Trophoblast cell (in vitro differentiated cells and primary cell): ENCODE results near the gene HDGFL2.

ENCODE experiments used
- DNase-seq, 2 donors: peaks; one replicate each; pipeline ENCODE4 v3.0.0-alpha.2; 2016
- H2AFZ ChIP-seq: 2 replicates; pipeline ENCODE4 v1.6.1; 2013; ENCODE audit warnings: low read length, moderate library complexity, mild to moderate bottlenecking; ENCODE audit not compliant: insufficient read depth, poor library complexity
- H2AK5ac ChIP-seq: 2 replicates; pipeline ENCODE4 v1.6.1; 2013; ENCODE audit warnings: mild to moderate bottlenecking, low read length
- H2BK120ac ChIP-seq: 2 replicates; pipeline ENCODE4 v1.6.1; 2013; ENCODE audit warnings: low read length, mild to moderate bottlenecking, moderate library complexity; ENCODE audit not compliant: insufficient read depth, poor library complexity
- H2BK12ac ChIP-seq: 2 replicates; pipeline ENCODE4 v1.6.1; 2013; ENCODE audit warnings: mild to moderate bottlenecking, low read length, moderate library complexity
- H2BK5ac ChIP-seq: 2 replicates; pipeline ENCODE4 v1.6.1; 2013; ENCODE audit warnings: low read length, low read depth, moderate library complexity, mild to moderate bottlenecking; ENCODE audit not compliant: poor library complexity
- H3K14ac ChIP-seq: 2 replicates; pipeline ENCODE4 v1.6.1; 2013; ENCODE audit warnings: mild to moderate bottlenecking, low read length
- H3K18ac ChIP-seq: 2 replicates; pipeline ENCODE4 v1.6.1; 2013; ENCODE audit warnings: mild to moderate bottlenecking, low read length
- H3K23ac ChIP-seq: 2 replicates; pipeline ENCODE4 v1.6.1; 2013; ENCODE audit warnings: low read length
- H3K27ac ChIP-seq: 2 replicates; pipeline ENCODE4 v1.5.1; 2013; ENCODE audit warnings: low read depth, mild to moderate bottlenecking, inconsistent platforms, low read length, moderate library complexity
- H3K27me3 ChIP-seq: 2 replicates; pipeline ENCODE4 v1.6.1; 2013; ENCODE audit warnings: inconsistent platforms, mild to moderate bottlenecking, low read length, moderate library complexity; ENCODE audit not compliant: insufficient read depth
- H3K36me3 ChIP-seq, 2 experiments: 1 replicate in 1 of 2; 2 replicates in 1 of 2; pipeline ENCODE4 v1.6.1; 2013; ENCODE audit warnings: low read length in 2 of 2, mild to moderate bottlenecking in 2 of 2, moderate library complexity in 1 of 2; ENCODE audit not compliant: insufficient read depth in 2 of 2, control insufficient read depth in 1 of 2
- H3K4ac ChIP-seq: 2 replicates; pipeline ENCODE4 v1.6.1; 2013; ENCODE audit warnings: low read depth, mild to moderate bottlenecking, low read length, moderate library complexity
- H3K4me1 ChIP-seq, 2 experiments: 1 replicate in 1 of 2; 2 replicates in 1 of 2; pipeline ENCODE4 v1.6.1; 2013; ENCODE audit warnings: low read length in 2 of 2, mild to moderate bottlenecking in 2 of 2, moderate library complexity in 1 of 2; ENCODE audit not compliant: insufficient read depth in 2 of 2, control insufficient read depth in 1 of 2
- H3K4me2 ChIP-seq: 2 replicates; pipeline ENCODE4 v1.6.1; 2013; ENCODE audit warnings: inconsistent platforms, mild to moderate bottlenecking, low read length, moderate library complexity
- H3K4me3 ChIP-seq: 2 replicates; pipeline ENCODE4 v1.5.1; 2013; ENCODE audit warnings: mild to moderate bottlenecking, low read depth, low read length, inconsistent platforms
- H3K79me1 ChIP-seq: one replicate; pipeline ENCODE4 v1.6.1; 2013; ENCODE audit warnings: low read length
- H3K79me2 ChIP-seq: 2 replicates; pipeline ENCODE4 v1.6.1; 2013; ENCODE audit warnings: low read length, mild to moderate bottlenecking; ENCODE audit not compliant: control insufficient read depth, insufficient read depth, poor library complexity
- H3K9ac ChIP-seq: 2 replicates; pipeline ENCODE4 v1.6.1; 2013; ENCODE audit warnings: mild to moderate bottlenecking, low read length
- H3K9me3 ChIP-seq: 2 replicates; pipeline ENCODE4 v1.6.1; 2013; ENCODE audit warnings: low read depth, mild to moderate bottlenecking, control low read depth, inconsistent platforms, low read length; ENCODE audit not compliant: insufficient read depth
- H4K12ac ChIP-seq: 2 replicates; pipeline ENCODE4 v1.6.1; 2013; ENCODE audit warnings: low read depth, mild to moderate bottlenecking, low read length, moderate library complexity
- H4K8ac ChIP-seq: 2 replicates; pipeline ENCODE4 v1.6.1; 2013; ENCODE audit warnings: low read depth, mild to moderate bottlenecking, low read length, moderate library complexity
- H4K91ac ChIP-seq: one replicate; pipeline ENCODE4 v1.6.1; 2013; ENCODE audit warnings: low read depth, mild to moderate bottlenecking, low read length, moderate library complexity
- WGBS: extraction: QIAGEN DNeasy Blood & Tissue Kit; methylation state at CpG from one replicate; pipeline ENCODE4 v1.1.7; 2013; ENCODE audit warnings: missing lambda C conversion rate; ENCODE audit not compliant: insufficient read length, insufficient coverage; ENCODE audit errors: extremely low coverage; 5-methylcytosine and 5-hydroxymethylcytosine counted together

HDGFL2 gene

DNA sequence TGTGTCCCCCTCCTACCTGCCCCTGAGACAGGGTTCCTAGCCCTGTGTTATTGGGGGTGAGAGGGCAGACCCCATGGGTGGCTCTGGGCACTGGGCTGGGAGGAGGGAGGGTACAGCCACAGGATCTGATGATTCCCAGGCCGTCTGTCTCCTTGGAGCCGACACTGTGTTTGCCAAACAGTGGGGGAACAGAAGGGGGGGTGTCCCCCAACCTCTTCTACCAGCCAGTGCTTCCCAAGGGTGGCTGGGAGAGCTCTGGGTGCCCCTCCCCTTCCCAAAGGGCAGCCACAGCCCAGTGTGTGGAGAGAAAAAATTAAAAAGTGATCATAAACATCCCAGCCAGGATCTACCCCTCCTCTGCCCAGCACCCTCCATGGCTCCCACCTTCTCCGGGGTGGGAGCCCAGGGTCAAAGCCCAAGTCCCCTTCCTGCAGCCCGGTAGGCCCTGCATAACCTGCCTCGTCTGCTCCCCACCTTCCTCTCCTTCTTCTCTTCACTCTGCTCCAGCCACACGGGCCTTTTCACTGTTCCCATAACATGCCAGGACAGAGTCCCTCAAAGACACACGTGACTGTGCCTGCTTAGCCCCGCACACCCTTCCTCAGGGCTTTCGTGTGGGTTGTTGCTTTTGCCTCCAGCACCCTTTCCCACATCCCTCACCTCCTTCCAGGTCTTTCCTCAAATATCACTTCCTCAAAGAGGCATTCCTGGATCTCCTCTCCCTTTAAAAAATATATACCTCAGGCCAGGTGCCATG is 47.6 kb downstream of the HDGFL2 start:
- Histone ChIP-seq H3K18ac (no peak overlapping the region), H2AFZ (no peak overlapping the region)
- WGBS = no CpG with 5 or more reads among the region's 9 CpGs

GRCh38 chr19:4521170-4521887 is 49.2 kb downstream of the HDGFL2 start:
- DNase-seq = no peak
- Histone ChIP-seq H3K9me3 (no peaks in the 10 kb centered on the region), H3K4me1 (peaks cover 4% of the 10 kb centered on the region in 2 experiments), H3K18ac (no peak overlapping the region), H2BK5ac (no peak overlapping the region), H4K8ac (no peak overlapping the region), H4K12ac (no peak overlapping the region), H3K36me3 (no peaks in the 10 kb centered on the region), H3K79me1 (no peaks in the 10 kb centered on the region), H3K14ac (no peak overlapping the region), H3K79me2 (no peaks in the 10 kb centered on the region), H4K91ac (no peak overlapping the region), H2BK120ac (no peak overlapping the region), H3K4me3 (no peak overlapping the region), H3K4ac (no peak overlapping the region), H2AFZ (no peak overlapping the region), H3K4me2 (no peak overlapping the region), H3K27ac (no peak overlapping the region), H3K23ac (no peak overlapping the region), H3K9ac (no peak overlapping the region), H2BK12ac (no peak overlapping the region), H2AK5ac (no peak overlapping the region), H3K27me3 (no peaks in the 10 kb centered on the region)
- no CpG with 5 or more reads among the region's 11 CpGs for WGBS

More for the DNA sequence above, 47.6 kb downstream of the HDGFL2 start:
- no peak for DNase-seq
- no peak overlapping the region for H3K27ac ChIP-seq
- no peaks in the 10 kb centered on the region for H3K27me3 ChIP-seq
- no peak overlapping the region for H3K14ac ChIP-seq
- H3K36me3 ChIP-seq = no peaks in the 10 kb centered on the region
- no peaks in the 10 kb centered on the region for H3K79me2 ChIP-seq
- H2BK5ac ChIP-seq = no peak overlapping the region
- no peak overlapping the region for H3K23ac ChIP-seq
- no peak overlapping the region for H3K9ac ChIP-seq
- H4K12ac ChIP-seq = no peak overlapping the region
- no peak overlapping the region for H3K4ac ChIP-seq
- H3K4me1 ChIP-seq = peaks cover 4% of the 10 kb centered on the region in 2 experiments
- no peak overlapping the region for H2AK5ac ChIP-seq
- H4K91ac ChIP-seq = peak overlapping the region; percentile 44
- no peak overlapping the region for H3K4me2 ChIP-seq
- no peak overlapping the region for H2BK12ac ChIP-seq
- H2BK120ac ChIP-seq = peak overlapping the region; percentile 7
- H3K79me1 ChIP-seq = no peaks in the 10 kb centered on the region
- H3K9me3 ChIP-seq = no peaks in the 10 kb centered on the region
- H3K4me3 ChIP-seq = no peak overlapping the region
- no peak overlapping the region for H4K8ac ChIP-seq

GRCh38 chr19:4521888-4522242 is 49.8 kb downstream of the HDGFL2 start:
- no peak overlapping the region for H3K18ac ChIP-seq
- H3K9me3 ChIP-seq = no peaks in the 10 kb centered on the region
- no peak overlapping the region for H3K9ac ChIP-seq
- no peaks in the 10 kb centered on the region for H3K27me3 ChIP-seq
- no peak overlapping the region for H3K4me2 ChIP-seq
- no CpG with 5 or more reads among the region's 5 CpGs for WGBS
- no peak overlapping the region for H4K91ac ChIP-seq
- no peak for DNase-seq
- no peak overlapping the region for H3K4ac ChIP-seq
- H3K27ac ChIP-seq = no peak overlapping the region
- no peak overlapping the region for H2BK120ac ChIP-seq
- no peak overlapping the region for H4K12ac ChIP-seq
- no peak overlapping the region for H2BK5ac ChIP-seq
- no peak overlapping the region for H3K23ac ChIP-seq
- H3K14ac ChIP-seq = no peak overlapping the region
- no peak overlapping the region for H3K4me3 ChIP-seq
- peaks cover 4% of the 10 kb centered on the region in 2 experiments for H3K4me1 ChIP-seq
- no peaks in the 10 kb centered on the region for H3K36me3 ChIP-seq
- H3K79me2 ChIP-seq = no peaks in the 10 kb centered on the region
- H3K79me1 ChIP-seq = no peaks in the 10 kb centered on the region
- no peak overlapping the region for H2AK5ac ChIP-seq
- H4K8ac ChIP-seq = no peak overlapping the region
- no peak overlapping the region for H2AFZ ChIP-seq
- H2BK12ac ChIP-seq = no peak overlapping the region

- no peak overlapping the region for H2AK5ac ChIP-seq
- H2BK5ac ChIP-seq = no peak overlapping the region
- H3K4me3 ChIP-seq = no peak overlapping the region
- H3K79me2 ChIP-seq = no peaks in the 10 kb centered on the region
- no peak overlapping the region for H4K8ac ChIP-seq
- H2BK120ac ChIP-seq = no peak overlapping the region
- no peak overlapping the region for H3K9ac ChIP-seq
- H2AFZ ChIP-seq = no peak overlapping the region
- no peak overlapping the region for H3K14ac ChIP-seq
- H4K12ac ChIP-seq = no peak overlapping the region
- no peak overlapping the region for H3K4me2 ChIP-seq
- no peak overlapping the region for H3K18ac ChIP-seq
- no peaks in the 10 kb centered on the region for H3K27me3 ChIP-seq
- DNase-seq = no peak
- no CpG with 5 or more reads among the region's 15 CpGs for WGBS
- no peak overlapping the region for H3K27ac ChIP-seq
- H4K91ac ChIP-seq = no peak overlapping the region
- no peak overlapping the region for H2BK12ac ChIP-seq
- H3K23ac ChIP-seq = no peak overlapping the region
- no peaks in the 10 kb centered on the region for H3K36me3 ChIP-seq
- H3K4ac ChIP-seq = no peak overlapping the region
- no peaks in the 10 kb centered on the region for H3K9me3 ChIP-seq
- H3K79me1 ChIP-seq = no peaks in the 10 kb centered on the region
- H3K4me1 ChIP-seq = peaks cover 4% of the 10 kb centered on the region in 2 experiments
Measured at GRCh38 chr19:4522291-4523002, 50.4 kb downstream of the HDGFL2 start.
